ENCODE measurements around the gene TATDN2. TPM values are rescaled to one million over a fixed set of nuclear protein-coding genes. Genes with fewer than 3 reads are reported as not detected.

The TATDN2 gene
- total RNA-seq, 2 donors from 2014 or later: 9.8 to 14.3 TPM

DNA sequence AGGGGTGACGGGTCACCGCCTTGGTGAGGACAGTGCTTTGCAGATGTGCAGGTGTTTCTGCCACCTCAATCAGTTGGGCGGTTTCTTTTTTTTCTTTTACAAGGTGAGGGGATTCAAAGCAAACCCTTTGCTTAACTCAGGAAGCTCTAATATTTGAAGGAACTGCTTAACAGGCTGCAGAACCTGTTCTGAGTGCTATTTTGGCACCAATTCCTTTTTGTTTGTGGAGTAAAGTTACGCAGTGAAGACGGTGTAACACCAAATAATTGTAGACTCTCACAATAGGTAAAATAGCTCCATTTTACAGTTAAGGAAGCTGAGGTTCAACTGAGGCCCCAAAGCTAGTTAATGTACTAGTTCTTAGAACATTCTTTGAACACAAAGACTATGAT is 37.9 kb downstream of the TATDN2 start:
- DNase-seq (ENCODE audit: low spot score): no peak
- peaks cover 0 to 5% of the 10 kb centered on the region in 2 donors for H3K4me1 ChIP-seq
- H3K9me3 ChIP-seq: no peaks in the 10 kb centered on the region
- peaks cover 22% of the 10 kb centered on the region for H3K36me3 ChIP-seq
- no peak overlapping the region for H3K27ac ChIP-seq
- TF ChIP-seq, protein P1, sequence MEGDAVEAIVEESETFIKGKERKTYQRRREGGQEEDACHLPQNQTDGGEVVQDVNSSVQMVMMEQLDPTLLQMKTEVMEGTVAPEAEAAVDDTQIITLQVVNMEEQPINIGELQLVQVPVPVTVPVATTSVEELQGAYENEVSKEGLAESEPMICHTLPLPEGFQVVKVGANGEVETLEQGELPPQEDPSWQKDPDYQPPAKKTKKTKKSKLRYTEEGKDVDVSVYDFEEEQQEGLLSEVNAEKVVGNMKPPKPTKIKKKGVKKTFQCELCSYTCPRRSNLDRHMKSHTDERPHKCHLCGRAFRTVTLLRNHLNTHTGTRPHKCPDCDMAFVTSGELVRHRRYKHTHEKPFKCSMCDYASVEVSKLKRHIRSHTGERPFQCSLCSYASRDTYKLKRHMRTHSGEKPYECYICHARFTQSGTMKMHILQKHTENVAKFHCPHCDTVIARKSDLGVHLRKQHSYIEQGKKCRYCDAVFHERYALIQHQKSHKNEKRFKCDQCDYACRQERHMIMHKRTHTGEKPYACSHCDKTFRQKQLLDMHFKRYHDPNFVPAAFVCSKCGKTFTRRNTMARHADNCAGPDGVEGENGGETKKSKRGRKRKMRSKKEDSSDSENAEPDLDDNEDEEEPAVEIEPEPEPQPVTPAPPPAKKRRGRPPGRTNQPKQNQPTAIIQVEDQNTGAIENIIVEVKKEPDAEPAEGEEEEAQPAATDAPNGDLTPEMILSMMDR (IDR thresholded peaks at IDR 0.05): no peak
- no peaks in the 10 kb centered on the region for H3K27me3 ChIP-seq
- no peak overlapping the region for H3K4me3 ChIP-seq

DNA sequence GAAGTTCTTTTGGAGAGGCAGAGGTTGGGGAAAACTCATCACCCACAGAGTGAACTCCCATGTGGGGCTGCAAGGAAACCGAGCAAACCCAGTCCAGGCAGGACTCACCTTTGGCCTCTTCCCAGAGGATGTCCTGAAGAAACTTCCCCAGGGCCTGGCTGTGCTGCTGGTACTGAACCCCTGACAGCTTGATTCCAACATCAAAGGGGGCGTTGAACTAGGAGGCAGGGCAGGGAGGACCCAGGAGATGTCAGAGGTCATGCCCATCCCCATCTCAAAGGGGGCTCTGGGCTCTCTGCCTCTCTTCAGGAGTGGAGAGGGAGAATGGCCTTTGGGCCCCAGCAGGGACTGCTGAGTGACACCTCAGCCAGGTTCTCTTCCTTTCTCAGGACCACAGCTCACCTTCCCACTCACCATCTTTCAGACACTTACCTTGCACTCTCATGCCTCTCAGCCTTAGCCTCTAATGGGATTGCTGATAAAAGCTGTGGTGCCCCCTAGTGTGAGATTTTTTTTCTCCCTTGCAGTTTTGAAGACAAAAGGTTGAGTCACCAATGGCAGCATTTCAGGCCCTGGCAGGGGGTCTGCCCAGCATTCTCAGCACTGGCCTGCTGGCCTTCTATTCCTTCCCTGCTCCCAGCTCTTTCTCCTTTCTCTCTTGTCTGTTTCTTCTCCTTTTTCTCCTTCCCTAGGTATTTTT is 38.5 kb downstream of the TATDN2 start:
- no peak for DNase-seq (ENCODE audit: low spot score)
- peaks cover 0 to 5% of the 10 kb centered on the region in 2 donors for H3K4me1 ChIP-seq
- H3K27ac ChIP-seq: no peak overlapping the region
- no peaks in the 10 kb centered on the region for H3K9me3 ChIP-seq
- TF ChIP-seq, protein P1 (IDR thresholded peaks at IDR 0.05): no peak
- no peaks in the 10 kb centered on the region for H3K27me3 ChIP-seq
- no peak overlapping the region for H3K4me3 ChIP-seq
- peaks cover 19% of the 10 kb centered on the region for H3K36me3 ChIP-seq

DNA sequence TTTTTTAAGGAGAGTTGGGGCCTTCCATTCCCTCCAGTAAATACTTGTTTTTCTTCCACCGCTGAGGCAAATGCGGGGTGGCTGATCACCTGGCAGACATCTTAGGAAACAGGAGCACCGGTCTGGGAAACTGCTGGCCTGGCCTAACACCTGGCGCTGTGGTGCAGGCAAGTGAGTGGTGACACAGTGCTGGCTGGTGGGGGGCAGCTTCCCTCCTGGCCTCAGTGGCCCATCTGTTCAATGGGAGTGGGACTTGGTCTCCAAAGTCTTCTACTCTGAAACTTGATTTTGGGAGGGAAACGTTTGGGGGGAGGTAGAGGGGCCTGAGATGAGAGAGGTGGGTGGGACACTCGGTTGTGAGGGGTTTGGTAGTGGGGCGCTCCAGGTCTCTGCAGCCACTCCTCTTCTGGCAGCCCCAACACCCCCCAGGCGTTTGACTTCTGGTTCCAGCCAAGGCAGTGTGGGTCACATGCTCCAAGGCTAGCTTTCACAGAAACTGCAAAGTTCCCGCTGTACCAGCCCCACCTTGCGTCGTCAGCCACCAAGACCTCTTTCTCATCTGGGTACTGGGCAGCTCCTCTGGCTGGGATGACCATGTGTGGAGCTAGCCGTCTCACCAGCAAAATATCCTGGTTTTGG is 39.8 kb downstream of the TATDN2 start:
- Histone ChIP-seq H3K9me3 (no peaks in the 10 kb centered on the region), H3K4me1 (peaks cover 0 to 12% of the 10 kb centered on the region in 2 donors), H3K27me3 (no peaks in the 10 kb centered on the region), H3K27ac (no peak overlapping the region), H3K36me3 (peaks cover 19% of the 10 kb centered on the region), H3K4me3 (no peak overlapping the region)
- DNase-seq (ENCODE audit: low spot score): no peak
- TF ChIP-seq, protein P1 (IDR thresholded peaks at IDR 0.05): no peak

DNA sequence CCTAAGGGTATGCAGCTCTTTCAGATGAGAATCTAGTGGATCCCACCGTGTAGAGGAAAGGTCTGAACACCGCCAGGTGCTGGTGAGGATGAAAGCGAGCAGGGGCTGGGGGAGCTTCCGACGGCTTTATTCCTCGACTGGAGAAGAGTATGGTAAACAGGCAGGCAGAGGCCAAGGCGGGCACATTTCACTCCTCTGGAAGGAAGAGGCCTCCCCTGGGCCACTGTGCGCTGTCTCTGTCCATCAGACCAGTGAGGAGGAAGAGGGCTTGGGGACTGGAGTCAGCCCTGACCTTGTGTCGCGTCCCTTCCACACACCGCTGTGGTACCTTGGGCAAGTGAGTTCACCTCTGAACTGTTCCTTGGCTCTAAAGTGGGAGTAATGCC is 40.3 kb downstream of the TATDN2 start:
- Histone ChIP-seq H3K27ac (no peak overlapping the region), H3K9me3 (no peaks in the 10 kb centered on the region), H3K4me1 (peaks cover 0 to 10% of the 10 kb centered on the region in 2 donors), H3K36me3 (peaks cover 19% of the 10 kb centered on the region), H3K27me3 (no peaks in the 10 kb centered on the region), H3K4me3 (no peak overlapping the region)
- TF ChIP-seq, protein P1 (IDR thresholded peaks at IDR 0.05): no peak
- no peak for DNase-seq (ENCODE audit: low spot score)

DNA sequence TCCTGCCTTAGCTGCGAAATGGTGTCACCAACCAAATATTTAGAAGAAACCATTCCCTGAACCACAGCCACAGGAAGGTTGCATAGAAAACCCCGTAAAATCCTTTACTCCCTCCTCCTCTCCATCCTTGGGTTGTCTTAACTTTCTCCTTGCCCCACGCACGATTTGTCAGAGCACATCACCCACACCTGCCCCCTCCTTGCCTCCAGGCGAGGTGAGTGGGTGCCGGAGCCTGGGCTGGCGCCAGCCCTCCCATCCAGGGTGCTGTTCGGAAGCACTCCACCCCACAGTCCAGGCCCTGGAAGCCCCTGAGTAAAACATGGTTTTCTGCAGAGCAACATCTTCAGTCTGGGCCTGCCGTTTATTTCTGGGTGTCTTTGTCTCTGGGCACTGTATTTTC is 40.8 kb downstream of the TATDN2 start:
- Histone ChIP-seq H3K27ac (no peak overlapping the region), H3K27me3 (no peaks in the 10 kb centered on the region), H3K4me3 (no peak overlapping the region), H3K9me3 (no peaks in the 10 kb centered on the region), H3K4me1 (peaks cover 0 to 7% of the 10 kb centered on the region in 2 donors), H3K36me3 (peaks cover 19% of the 10 kb centered on the region)
- TF ChIP-seq, protein P1 (IDR thresholded peaks at IDR 0.05): no peak
- no peak for DNase-seq (ENCODE audit: low spot score)
